Cerebellar nuclear complex (tissue), 1 donor: ENCODE results near the gene LPP.

ENCODE experiments used
- DNase-seq, 2 experiments: peaks; one replicate each; lab custom pipeline; 2025; lab: John Stamatoyannopoulos, UW

The LPP gene

DNA sequence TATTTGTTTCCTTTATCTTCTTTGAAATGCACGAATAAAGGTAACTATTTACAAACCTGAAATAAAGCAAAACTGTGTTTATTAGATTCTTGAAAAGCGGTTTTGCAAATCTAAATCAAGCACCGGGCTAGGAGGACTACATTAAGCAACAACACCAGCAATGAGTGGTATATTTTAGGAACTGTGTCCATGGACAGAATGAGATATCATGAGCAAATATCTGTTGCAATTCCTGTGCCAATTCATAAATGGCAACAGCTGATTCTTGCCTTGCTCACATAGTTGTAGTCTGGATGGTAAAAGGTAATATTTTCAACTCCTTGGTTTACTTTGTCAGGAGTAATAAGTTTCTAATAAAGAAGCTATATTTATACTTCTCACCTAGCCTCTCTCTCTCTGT lies 403.3 kb downstream of the LPP start:
- no peak for DNase-seq

DNA sequence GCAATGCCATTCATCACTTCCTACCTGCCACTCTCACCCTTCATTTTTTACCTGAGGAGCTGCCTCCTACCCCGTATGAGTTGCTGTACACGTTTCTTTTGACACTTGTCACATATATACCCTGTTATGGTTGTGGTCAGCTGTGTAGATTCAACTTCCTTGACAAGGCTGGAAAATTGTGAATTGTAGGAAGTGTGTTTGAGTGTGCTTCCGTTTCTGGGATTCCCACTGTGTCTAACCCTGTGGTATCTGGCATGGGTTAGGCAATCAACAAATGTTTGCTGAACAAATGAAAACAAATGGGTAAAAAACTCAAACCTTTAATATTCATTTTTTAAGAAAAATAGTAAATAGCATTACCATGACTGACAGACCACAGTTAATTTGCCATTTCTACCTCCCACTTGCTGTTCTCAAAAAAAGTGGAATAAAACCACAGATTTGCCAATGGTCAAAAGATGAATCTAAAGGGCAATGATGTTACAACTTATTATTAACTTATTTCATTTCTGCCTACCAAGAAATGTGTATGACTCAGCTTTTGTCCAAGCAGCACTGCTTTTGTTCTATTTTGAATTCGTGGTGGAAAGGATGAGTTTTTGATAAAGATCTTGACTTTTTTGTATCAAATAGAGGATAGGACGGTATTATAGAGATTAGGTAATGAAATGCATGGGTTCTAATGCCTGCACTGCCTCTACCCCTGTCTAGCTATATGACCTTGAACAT lies 404.6 kb downstream of the LPP start:
- DNase-seq = no peak

GRCh38 chr3:188559072-188559429 lies 405.1 kb downstream of the LPP start:
- no peak for DNase-seq

GRCh38 chr3:188559856-188560255 lies 405.9 kb downstream of the LPP start:
- no peak for DNase-seq

GRCh38 chr3:188562144-188562543 lies 408.2 kb downstream of the LPP start:
- DNase-seq = no peak

DNA sequence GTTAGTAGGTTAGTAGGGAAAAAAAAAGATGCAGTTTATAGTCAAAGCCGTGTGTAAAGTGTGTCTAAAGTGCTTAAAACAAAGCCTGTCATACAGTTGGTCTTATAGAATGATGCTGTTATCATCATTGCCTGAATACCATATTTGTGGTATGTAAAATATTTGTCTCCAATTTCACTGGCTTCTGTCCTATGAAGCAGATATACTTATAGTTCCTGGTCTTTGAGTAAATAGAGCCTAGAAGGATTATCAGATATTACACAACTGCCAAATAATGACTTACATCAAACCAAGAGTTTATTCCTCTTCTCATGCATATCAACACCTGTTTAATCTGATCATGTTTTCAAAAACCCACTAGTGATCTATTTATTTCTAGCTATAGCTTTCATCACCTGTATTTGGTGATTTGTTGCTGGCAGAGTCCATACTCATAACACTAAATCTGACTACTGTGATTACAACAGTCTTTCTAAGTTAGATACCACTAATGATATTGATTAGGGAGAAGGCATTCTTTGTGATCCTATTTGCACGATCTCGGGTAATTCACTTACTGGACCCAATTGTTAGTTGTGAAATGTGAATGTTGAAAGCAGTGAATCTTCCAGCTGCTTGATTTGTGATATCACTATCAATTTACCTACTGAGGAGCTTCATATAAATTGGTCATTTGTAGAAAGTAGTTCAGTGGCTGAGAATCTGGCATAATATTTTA lies 413.7 kb downstream of the LPP start:
- no peak for DNase-seq

GRCh38 chr3:188568736-188569135 lies 414.8 kb downstream of the LPP start:
- no peak for DNase-seq

GRCh38 chr3:188571531-188572095 lies 417.7 kb downstream of the LPP start:
- no peak for DNase-seq

DNA sequence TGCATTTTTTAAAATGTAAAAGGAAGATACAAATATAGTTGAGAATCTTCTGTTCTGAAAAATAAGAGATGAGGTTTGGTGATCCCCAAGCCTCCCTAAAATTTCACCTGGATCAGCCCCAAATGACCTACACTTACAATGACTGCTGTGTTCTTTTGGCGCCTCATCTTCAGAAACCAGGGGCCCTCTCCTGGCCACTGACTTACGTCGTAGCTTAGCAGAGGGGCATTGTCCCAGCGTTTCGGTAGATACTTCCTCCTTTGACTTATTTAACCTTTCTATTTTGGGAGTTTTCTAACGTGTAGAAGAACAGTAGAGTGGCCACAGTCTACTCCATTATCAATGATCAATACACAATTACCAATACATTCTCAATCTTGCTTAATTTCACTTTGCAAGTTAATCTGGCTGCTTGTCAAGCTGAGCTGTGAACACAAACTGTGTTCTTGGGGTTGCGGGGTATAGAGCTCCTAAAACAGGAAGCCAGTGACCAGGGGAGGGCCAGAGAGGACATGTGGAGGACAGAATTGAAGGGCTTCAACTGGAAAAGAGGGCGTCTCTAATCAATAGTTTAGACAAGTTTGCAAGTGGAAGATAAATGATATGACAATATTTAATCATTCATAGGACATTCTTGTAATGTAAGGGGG lies 419.5 kb downstream of the LPP start:
- DNase-seq = no peak

GRCh38 chr3:188573956-188574355 lies 420.0 kb downstream of the LPP start:
- DNase-seq = no peak

DNA sequence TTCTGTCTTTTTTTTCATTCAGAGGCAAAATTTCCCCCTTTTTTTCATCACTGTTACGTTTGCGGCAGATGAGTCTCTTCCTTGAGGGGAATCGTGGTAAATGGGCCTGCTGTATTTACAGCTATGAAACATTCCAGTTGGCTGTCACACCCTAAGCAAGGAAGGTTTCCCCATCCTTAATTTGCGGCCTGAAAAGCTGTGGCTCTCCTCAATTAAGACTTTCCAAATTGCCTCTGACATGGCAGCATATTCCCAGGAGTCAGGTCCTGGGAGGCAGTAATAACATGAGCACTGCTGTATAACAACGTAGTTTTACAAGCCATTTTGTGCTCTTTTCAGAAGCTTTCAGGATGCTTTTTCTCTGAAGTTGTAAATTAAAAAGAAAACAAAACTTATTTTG lies 420.9 kb downstream of the LPP start:
- DNase-seq = no peak

DNA sequence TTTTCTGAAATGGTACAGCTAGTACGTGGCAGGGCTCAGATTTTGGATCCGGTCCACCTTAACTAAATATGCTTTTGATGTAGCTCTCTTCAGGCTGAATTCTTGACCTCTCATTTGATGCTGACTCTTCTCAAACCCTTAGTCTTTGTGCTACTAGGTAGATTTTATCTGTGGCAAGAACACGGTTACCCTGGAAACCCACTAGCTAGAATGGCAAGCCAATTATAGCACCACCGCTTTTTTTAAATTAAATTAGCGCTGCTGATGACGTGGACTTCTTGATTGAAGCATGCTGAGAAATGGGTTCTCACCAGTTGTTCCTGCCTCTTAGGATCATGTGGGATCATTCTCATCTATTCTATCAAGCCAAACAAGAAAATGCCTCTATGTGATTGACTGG lies 421.5 kb downstream of the LPP start:
- DNase-seq = no peak

- no peak for DNase-seq
Measured at GRCh38 chr3:188577539-188577938, 423.6 kb downstream of the LPP start.

GRCh38 chr3:188578576-188579363 lies 424.8 kb downstream of the LPP start:
- no peak for DNase-seq

DNA sequence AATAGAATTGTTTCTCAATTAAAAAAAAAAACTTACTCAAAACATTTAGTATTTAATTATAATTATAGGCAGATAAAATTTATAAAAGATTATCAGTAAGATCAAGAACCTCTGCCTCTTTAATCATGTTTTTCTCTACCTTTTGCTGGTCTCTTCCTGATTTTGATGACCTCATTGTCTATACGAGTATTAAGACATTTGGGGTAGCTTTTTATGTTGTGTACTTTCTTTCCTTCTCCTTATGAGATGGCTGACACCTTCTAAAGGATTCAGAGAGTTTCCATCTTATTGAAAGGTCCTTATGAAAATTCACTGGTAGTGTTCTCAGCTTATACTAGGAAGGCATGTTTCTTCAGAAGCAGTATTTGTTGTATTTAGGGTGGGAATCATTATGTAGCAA lies 426.3 kb downstream of the LPP start:
- DNase-seq = no peak

- DNase-seq = no peak
Measured at GRCh38 chr3:188580659-188581058, 426.7 kb downstream of the LPP start.

DNA sequence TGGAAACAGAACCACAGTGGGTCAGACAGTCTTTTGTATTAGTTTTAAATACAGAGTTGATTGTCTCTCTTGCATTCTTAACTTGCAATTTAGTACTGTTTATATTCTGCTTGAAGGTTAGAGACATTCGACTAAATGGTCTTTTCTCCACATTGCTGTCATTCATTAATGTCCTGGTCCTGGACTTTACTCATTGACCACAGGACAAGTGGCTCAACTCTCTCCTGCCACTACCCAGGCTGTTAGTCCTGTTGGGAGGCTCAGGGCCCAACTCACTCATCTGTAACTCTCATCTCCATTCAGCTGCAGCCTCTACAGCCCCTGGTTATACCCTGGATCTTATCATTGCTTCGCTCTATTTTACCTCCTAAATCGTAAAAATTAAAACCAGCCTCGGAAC lies 427.4 kb downstream of the LPP start:
- DNase-seq = no peak

DNA sequence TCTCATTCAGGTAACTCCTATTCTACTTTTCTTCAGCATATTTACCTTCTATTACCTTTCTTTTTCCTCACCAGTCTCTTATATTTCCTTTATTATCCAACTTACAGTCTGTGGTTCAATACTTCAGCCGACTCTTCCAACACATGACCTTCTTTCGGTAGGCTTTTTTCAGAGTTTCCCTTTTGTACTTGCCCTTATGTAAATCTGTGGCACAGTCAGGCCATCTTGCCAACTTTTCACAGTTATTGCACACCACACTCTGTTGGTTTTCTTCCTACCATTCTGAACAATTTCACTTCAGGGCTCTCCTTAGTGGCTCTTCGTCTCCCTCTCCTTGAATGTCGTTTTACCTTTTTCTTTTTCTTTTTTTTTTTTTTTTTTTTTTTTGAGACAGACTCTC lies 427.8 kb downstream of the LPP start:
- no peak for DNase-seq

GRCh38 chr3:188583341-188584161 lies 429.6 kb downstream of the LPP start:
- DNase-seq = no peak

DNA sequence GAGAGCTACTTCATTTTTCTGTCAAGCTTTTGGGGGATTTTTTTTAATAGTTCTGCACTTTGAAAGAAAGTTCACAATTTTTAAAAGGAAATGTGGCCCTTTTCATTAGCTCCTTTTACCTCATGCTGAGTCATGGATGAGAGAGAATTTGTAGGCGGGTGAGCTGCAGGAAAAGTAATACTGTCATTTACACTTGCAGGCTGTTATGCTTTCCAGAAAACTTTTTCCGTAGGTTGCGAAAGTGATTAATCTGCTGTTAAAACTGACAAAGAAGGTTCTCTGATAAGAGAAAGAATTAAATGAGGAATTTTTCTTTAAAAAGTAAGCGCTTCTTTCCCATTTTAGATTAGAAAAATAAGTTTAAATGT lies 430.2 kb downstream of the LPP start:
- no peak for DNase-seq

- DNase-seq = no peak
Measured at GRCh38 chr3:188584958-188585689, 431.2 kb downstream of the LPP start.
